B cell (primary cell): ENCODE data around the gene EEF1AKMT2. TPM values are rescaled to one million over a fixed set of nuclear protein-coding genes. Genes with fewer than 3 reads are reported as not detected.
A peak's percentile ranks its signal among the peaks of the same experiment; 100 is the strongest.

Experiments used
- ATAC-seq: fragments of 200-7000 bp; cut with Tn5 transposase; one replicate; pipeline ENCODE4 v1.10.0; 2021; ENCODE audit warnings: low read depth, mild to moderate bottlenecking, moderate number of reproducible peaks, moderate library complexity
- CTCF ChIA-PET: fragments of 350-600 bp; sonication (Branson Sonifier 250); formaldehyde crosslinking; loops from one replicate; lab custom pipeline; 2021; ENCODE audit warnings: antibody characterized with exemption, inconsistent platforms; lab: Charles Lee
- POLR2A ChIA-PET: fragments of 350-600 bp; sonication (Branson Sonifier 250); formaldehyde crosslinking; loops from one replicate; lab custom pipeline; 2021; ENCODE audit warnings: antibody characterized with exemption; lab: Charles Lee
- DNase-seq: peaks from one replicate; pipeline ENCODE4 v3.0.0; 2013
- H2AFZ ChIP-seq: 2 replicates; pipeline ENCODE4 v1.6.1; 2012; ENCODE audit warnings: mild to moderate bottlenecking, low read depth, low read length; ENCODE audit not compliant: insufficient read depth, poor library complexity, severe bottlenecking
- H3K27ac ChIP-seq, 2 donors: 1 replicate in 1 of 2; 2 replicates in 1 of 2; pipeline ENCODE4 v1.5.1; 2012 to 2013; ENCODE audit warnings: low read length in 2 of 2, mild to moderate bottlenecking in 2 of 2, moderate library complexity in 1 of 2
- H3K27me3 ChIP-seq, 4 experiments: fragments of 200-600 bp in 1 of 4; sonication (generic) in 1 of 4; replicated peaks in 1 of 4; 1 replicate in 2 of 4; 2 replicates in 2 of 4; pipeline versions ENCODE4 v1.6.1 to v1.7.0; 2013 to 2016; ENCODE audit warnings: low read length in 3 of 4, mild to moderate bottlenecking in 2 of 4, mixed read lengths in 1 of 4, moderate library complexity in 1 of 4; ENCODE audit not compliant: insufficient read depth in 4 of 4, control insufficient read depth in 3 of 4; ENCODE audit errors: control extremely low read depth in 1 of 4
- H3K36me3 ChIP-seq, 2 experiments: replicated peaks in 1 of 2; 1 replicate in 1 of 2; 2 replicates in 1 of 2; pipeline versions ENCODE4 v1.6.1 to v1.7.1; 2013; ENCODE audit warnings: low read length in 1 of 2; ENCODE audit not compliant: insufficient read depth in 2 of 2, control insufficient read depth in 1 of 2; ENCODE audit errors: control extremely low read depth in 1 of 2, extremely low read depth in 1 of 2
- H3K4me1 ChIP-seq, 2 donors: fragments of 200-600 bp in 1 of 2; sonication (generic) in 1 of 2; 1 replicate in 1 of 2; 2 replicates in 1 of 2; pipeline versions ENCODE4 v1.5.1 to v1.6.1; 2013 to 2017; ENCODE audit warnings: low read length in 2 of 2; ENCODE audit not compliant: control insufficient read depth in 2 of 2, insufficient read depth in 2 of 2
- H3K4me2 ChIP-seq: replicated peaks from 2 replicates; pipeline ENCODE3; 2012; ENCODE audit warnings: mild to moderate bottlenecking, low read depth, low read length; ENCODE audit not compliant: poor library complexity, severe bottlenecking
- H3K4me3 ChIP-seq, 5 experiments: fragments of 200-600 bp in 1 of 5; sonication (generic) in 1 of 5; 1 replicate in 3 of 5; 2 replicates in 2 of 5; pipeline versions ENCODE4 v1.5.1 to v1.7.0; 2011 to 2016; ENCODE audit warnings: low read length in 4 of 5, mild to moderate bottlenecking in 4 of 5, low read depth in 2 of 5, control low read depth in 1 of 5, moderate library complexity in 1 of 5; ENCODE audit not compliant: insufficient read depth in 1 of 5; ENCODE audit errors: control extremely low read depth in 1 of 5, extremely low read depth in 1 of 5
- H3K79me2 ChIP-seq: fragments of 200-600 bp; sonication (generic); one replicate; pipeline ENCODE4 v1.6.0; 2016; ENCODE audit warnings: low read length; ENCODE audit not compliant: control insufficient read depth, insufficient read depth
- H3K9ac ChIP-seq: fragments of 200-600 bp; sonication (generic); 2 replicates; pipeline ENCODE4 v1.6.1; 2017; ENCODE audit warnings: mild to moderate bottlenecking, low read length, moderate library complexity
- H3K9me3 ChIP-seq, 3 donors: one replicate each; pipeline versions ENCODE4 v1.6.1 to v1.7.1; 2013; ENCODE audit warnings: low read length in 2 of 3; ENCODE audit not compliant: control insufficient read depth in 2 of 3, insufficient read depth in 1 of 3; ENCODE audit errors: control extremely low read depth in 1 of 3
- H4K20me1 ChIP-seq: 2 replicates; pipeline ENCODE4 v1.6.0; 2012; ENCODE audit warnings: mild to moderate bottlenecking, low read length; ENCODE audit not compliant: insufficient read depth, control insufficient read depth, poor library complexity, severe bottlenecking
- H3K27ac Mint-ChIP-seq: one replicate; pipeline ENCODE4 v1.8.0; 2021; ENCODE audit warnings: mixed read lengths
- H3K27me3 Mint-ChIP-seq: one replicate; pipeline ENCODE4 v1.8.0; 2021; ENCODE audit warnings: mixed read lengths
- H3K4me1 Mint-ChIP-seq: one replicate; pipeline ENCODE4 v1.8.0; 2021; ENCODE audit warnings: mixed read lengths
- H3K4me3 Mint-ChIP-seq: one replicate; pipeline ENCODE4 v1.8.0; 2021; ENCODE audit warnings: mixed read lengths
- H3K9me3 Mint-ChIP-seq: one replicate; pipeline ENCODE4 v1.8.0; 2022; ENCODE audit warnings: mixed read lengths; ENCODE audit not compliant: insufficient read depth
- CTCF ChIP-seq: fragments of 200-600 bp; IDR thresholded peaks from one replicate; pipeline ENCODE4 v1.8.0; 2022; ENCODE audit warnings: antibody characterized with exemption, mild to moderate bottlenecking
- EZH2 ChIP-seq: IDR thresholded peaks from 2 replicates; pipeline ENCODE4 v1.6.1; 2012; ENCODE audit warnings: borderline replicate concordance, low read depth, mild to moderate bottlenecking, moderate library complexity, low read length; ENCODE audit not compliant: insufficient read depth, poor library complexity, severe bottlenecking
- WGBS: methylation state at CpG from one replicate; pipeline ENCODE4 v1.1.5; 2013; ENCODE audit warnings: missing lambda C conversion rate; ENCODE audit not compliant: insufficient coverage; 5-methylcytosine and 5-hydroxymethylcytosine counted together
- intact Hi-C: fragments of 100-400 bp; cut with micrococcal nuclease; formaldehyde crosslinking; loops from one replicate; pipeline ENCODE4 v1.10.0; 2022
- polyA plus RNA-seq: library from polyadenylated mRNA; depleted of rRNA; stranded (reverse); fragments of >200 nt; gene quantifications from 2 replicates; pipeline ENCODE4 v1.2.3, GENCODE V29; 2012
- total RNA-seq, 2 donors: library from RNA; stranded (reverse); fragments of 120-200 nt in 1 of 2; gene quantifications; 1 replicate in 1 of 2; 2 replicates in 1 of 2; pipeline versions ENCODE4 v1.2.3 to v1.2.4, GENCODE V29; 2013 to 2022

The EEF1AKMT2 gene
- total and polyA plus RNA-seq, 2 donors (not counting 1 experiment from before 2014, with no cell fraction given): 8.8 to 15.0 TPM

GRCh38 chr10:124717911-124718741 lies 73.6 kb downstream of the EEF1AKMT2 start:
- ATAC-seq (peak; percentile 75), DNase-seq (peak; percentile 89)
- Histone ChIP-seq H3K27ac (peak overlapping the region; percentile 92 to 98), H3K4me3 (peak overlapping the region in 4 of 5 experiments; percentile 5 to 37 (median 25)), H3K79me2 (peaks cover 97% of the 10 kb centered on the region), H3K9me3 (no peaks in the 10 kb centered on the region), H3K4me1 (peaks cover 94 to 95% of the 10 kb centered on the region in 2 donors), H3K36me3 (peaks cover 2 to 36% of the 10 kb centered on the region in 2 experiments), H3K27me3 (no peaks in the 10 kb centered on the region), H3K4me2 (peak overlapping the region; percentile 71), H3K9ac (peak overlapping the region; percentile 58), H2AFZ (peak overlapping the region; percentile 1), H4K20me1 (peaks cover 64% of the 10 kb centered on the region)
- WGBS: 32% methylated on average over 5 of the region's 12 CpGs
- H3K9me3 Mint-ChIP-seq: no peaks in the 10 kb centered on the region
- H3K4me1 Mint-ChIP-seq: peaks cover 91% of the 10 kb centered on the region
- no peaks in the 10 kb centered on the region for H3K27me3 Mint-ChIP-seq
- H3K4me3 Mint-ChIP-seq: peak overlapping the region; percentile 61
- no peak for TF ChIP-seq EZH2
- no peak for TF ChIP-seq CTCF
- peak overlapping the region; percentile 85 for H3K27ac Mint-ChIP-seq
- CTCF ChIA-PET: interaction anchor here (0.6 to 19.2 kb wide), 35 partner anchors 12 to 723 kb away, joined by 3 to 353 read pairs (median 8); partner anchors contain the start of gene FAM53B
- intact Hi-C loops: loop anchor here (1.0 to 2.0 kb wide), 3 partner anchors 15 to 99 kb away; no protein-coding TSS in a partner anchor
- POLR2A ChIA-PET: interaction anchor here (0.6 to 3.9 kb wide), 25 partner anchors 9 to 184 kb away, joined by 3 to 51 read pairs (median 5); partner anchors contain the start of genes ABRAXAS2 and FAM53B
